IMR-90 (cell line): ENCODE data around the gene CGRRF1.

Source experiments
- BHLHE40 ChIP-seq: fragments of 150-350 bp; IDR thresholded peaks from 2 replicates; pipeline ENCODE4 v1.6.1; 2016; ENCODE audit warnings: mild to moderate bottlenecking, low read depth, low read length
- CEBPB ChIP-seq: IDR thresholded peaks from 2 replicates; pipeline ENCODE4 v1.6.1; 2012; ENCODE audit warnings: low read depth, low read length, improper control_type of control experiment
- MAFK ChIP-seq: IDR thresholded peaks from 2 replicates; pipeline ENCODE4 v1.6.1; 2012; ENCODE audit warnings: low read depth, low read length, improper control_type of control experiment
- POLR2A ChIP-seq: IDR thresholded peaks from 2 replicates; pipeline ENCODE4 v1.6.1; 2012; ENCODE audit warnings: mild to moderate bottlenecking, low read depth, low read length
- RAD21 ChIP-seq: IDR thresholded peaks from 2 replicates; pipeline ENCODE4 v1.6.1; 2012; ENCODE audit warnings: low read length, improper control_type of control experiment
- SMC3 ChIP-seq: fragments of 150-350 bp; IDR thresholded peaks from 2 replicates; pipeline ENCODE4 v1.6.1; 2016; ENCODE audit warnings: low read depth, mild to moderate bottlenecking, antibody characterized with exemption, low read length, moderate library complexity
- TF ChIP-seq, protein P1 (sequence below): conservative IDR thresholded peaks from 2 replicates; pipeline ENCODE4 v1.5.1; 2012; ENCODE audit warnings: mild to moderate bottlenecking, low read depth, low read length, improper control_type of control experiment
- TF ChIP-seq, protein P2 (sequence below): fragments of 150-350 bp; IDR thresholded peaks from 2 replicates; pipeline ENCODE4 v1.6.1; 2017; ENCODE audit warnings: mild to moderate bottlenecking, antibody characterized with exemption, low read length, low read depth

DNA sequence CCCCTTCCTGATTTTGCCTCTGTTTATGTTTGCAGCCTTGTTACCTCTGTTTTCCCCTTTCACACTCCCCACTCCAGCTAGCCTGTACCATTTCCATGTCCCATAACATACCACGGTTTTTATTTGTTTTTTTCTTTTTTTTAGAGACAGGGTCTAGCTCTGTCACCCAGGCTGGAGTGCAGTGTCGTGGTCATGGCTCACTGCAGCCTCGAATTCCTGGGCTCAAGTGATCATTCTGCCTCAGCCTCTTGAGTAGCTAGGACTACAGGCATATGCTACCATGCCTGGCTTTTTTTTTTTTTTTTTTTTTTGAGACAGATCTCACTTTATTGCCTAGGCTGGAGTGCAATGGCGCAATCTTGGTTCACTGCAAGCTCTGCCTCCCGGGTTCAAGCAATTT is 38.8 kb downstream of the CGRRF1 start:
- TF ChIP-seq, protein P1, sequence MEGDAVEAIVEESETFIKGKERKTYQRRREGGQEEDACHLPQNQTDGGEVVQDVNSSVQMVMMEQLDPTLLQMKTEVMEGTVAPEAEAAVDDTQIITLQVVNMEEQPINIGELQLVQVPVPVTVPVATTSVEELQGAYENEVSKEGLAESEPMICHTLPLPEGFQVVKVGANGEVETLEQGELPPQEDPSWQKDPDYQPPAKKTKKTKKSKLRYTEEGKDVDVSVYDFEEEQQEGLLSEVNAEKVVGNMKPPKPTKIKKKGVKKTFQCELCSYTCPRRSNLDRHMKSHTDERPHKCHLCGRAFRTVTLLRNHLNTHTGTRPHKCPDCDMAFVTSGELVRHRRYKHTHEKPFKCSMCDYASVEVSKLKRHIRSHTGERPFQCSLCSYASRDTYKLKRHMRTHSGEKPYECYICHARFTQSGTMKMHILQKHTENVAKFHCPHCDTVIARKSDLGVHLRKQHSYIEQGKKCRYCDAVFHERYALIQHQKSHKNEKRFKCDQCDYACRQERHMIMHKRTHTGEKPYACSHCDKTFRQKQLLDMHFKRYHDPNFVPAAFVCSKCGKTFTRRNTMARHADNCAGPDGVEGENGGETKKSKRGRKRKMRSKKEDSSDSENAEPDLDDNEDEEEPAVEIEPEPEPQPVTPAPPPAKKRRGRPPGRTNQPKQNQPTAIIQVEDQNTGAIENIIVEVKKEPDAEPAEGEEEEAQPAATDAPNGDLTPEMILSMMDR = no peak
- TF ChIP-seq MAFK (no peak), SMC3 (no peak), POLR2A (no peak), BHLHE40 (no peak), RAD21 (no peak), CEBPB (no peak)
- TF ChIP-seq, protein P2, sequence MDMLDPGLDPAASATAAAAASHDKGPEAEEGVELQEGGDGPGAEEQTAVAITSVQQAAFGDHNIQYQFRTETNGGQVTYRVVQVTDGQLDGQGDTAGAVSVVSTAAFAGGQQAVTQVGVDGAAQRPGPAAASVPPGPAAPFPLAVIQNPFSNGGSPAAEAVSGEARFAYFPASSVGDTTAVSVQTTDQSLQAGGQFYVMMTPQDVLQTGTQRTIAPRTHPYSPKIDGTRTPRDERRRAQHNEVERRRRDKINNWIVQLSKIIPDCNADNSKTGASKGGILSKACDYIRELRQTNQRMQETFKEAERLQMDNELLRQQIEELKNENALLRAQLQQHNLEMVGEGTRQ = no peak
